ENCODE data around the gene MEF2B. TPM values are rescaled to one million over a fixed set of nuclear protein-coding genes. Genes with fewer than 3 reads are reported as not detected.

Gene MEF2B
- polyA plus RNA-seq, 1 donor from 2014 or later: 0.22 TPM

GRCh38 chr19:19142347-19142746 is 27.7 kb downstream of the MEF2B start:
- Histone ChIP-seq H3F3A (ENCODE audit: insufficient read depth, low read length, poor library complexity, severe bottlenecking) (no peaks in the 10 kb centered on the region), H4K20me1 (ENCODE audit: insufficient read depth) (no peaks in the 10 kb centered on the region), H3K36me3 (ENCODE audit: insufficient read depth, low read length) (no peaks in the 10 kb centered on the region), H3K79me2 (replicated peaks; ENCODE audit: insufficient read depth, low read length) (no peaks in the 10 kb centered on the region), H3K9me2 (ENCODE audit: insufficient read depth, low read length) (no peaks in the 10 kb centered on the region), H3K9me3 (ENCODE audit: low read length) (no peaks in the 10 kb centered on the region), H2AFZ (ENCODE audit: low read depth, low read length) (no peak overlapping the region), H3K27me3 (ENCODE audit: insufficient read depth, low read depth, low read length) (peaks cover 2% of the 10 kb centered on the region), H3K9ac (ENCODE audit: low read length) (no peak overlapping the region), H3K4me3 (ENCODE audit: low read length) (no peak overlapping the region), H3K4me2 (ENCODE audit: low read length) (no peak overlapping the region), H3K27ac (ENCODE audit: low read length) (no peak overlapping the region)
- no peak for TF ChIP-seq RAD21 (conservative IDR thresholded peaks at IDR 0.05)
- TF ChIP-seq TAF1 (IDR thresholded peaks at IDR 0.05; ENCODE audit: low read depth): no peak
- no peak for TF ChIP-seq CTCF (IDR thresholded peaks at IDR 0.05; ENCODE audit: poor library complexity, severe bottlenecking)
- TF ChIP-seq SMC3 (conservative IDR thresholded peaks at IDR 0.05; ENCODE audit: poor library complexity): no peak

GRCh38 chr19:19140476-19140875 is 29.6 kb downstream of the MEF2B start:
- H3K9me3 ChIP-seq (ENCODE audit: low read length): no peaks in the 10 kb centered on the region
- H3K4me3 ChIP-seq (ENCODE audit: low read length): no peak overlapping the region
- H3K9ac ChIP-seq (ENCODE audit: low read length): no peak overlapping the region
- no peaks in the 10 kb centered on the region for H3K79me2 ChIP-seq (replicated peaks; ENCODE audit: insufficient read depth, low read length)
- no peak overlapping the region for H3K4me2 ChIP-seq (ENCODE audit: low read length)
- no peaks in the 10 kb centered on the region for H3K36me3 ChIP-seq (ENCODE audit: insufficient read depth, low read length)
- H3F3A ChIP-seq (ENCODE audit: insufficient read depth, low read length, poor library complexity, severe bottlenecking): no peaks in the 10 kb centered on the region
- H4K20me1 ChIP-seq (ENCODE audit: insufficient read depth): no peaks in the 10 kb centered on the region
- H2AFZ ChIP-seq (ENCODE audit: low read depth, low read length): no peak overlapping the region
- no peak for TF ChIP-seq REST (IDR thresholded peaks at IDR 0.05; ENCODE audit: borderline replicate concordance)
- TF ChIP-seq EP300 (conservative IDR thresholded peaks at IDR 0.05; ENCODE audit: poor library complexity, severe bottlenecking): no peak
- TF ChIP-seq MXI1 (conservative IDR thresholded peaks at IDR 0.05; ENCODE audit: poor library complexity, severe bottlenecking): no peak
- TF ChIP-seq EZH2 (IDR thresholded peaks at IDR 0.05; ENCODE audit: borderline replicate concordance, insufficient read depth, low read length, poor library complexity, severe bottlenecking): no peak
- TF ChIP-seq RAD21 (conservative IDR thresholded peaks at IDR 0.05): no peak
- H3K27ac ChIP-seq (ENCODE audit: low read length): no peak overlapping the region
- no peaks in the 10 kb centered on the region for H3K9me2 ChIP-seq (ENCODE audit: insufficient read depth, low read length)
- H3K27me3 ChIP-seq (ENCODE audit: insufficient read depth, low read depth, low read length): peaks cover 2% of the 10 kb centered on the region

- H3F3A ChIP-seq (ENCODE audit: insufficient read depth, low read length, poor library complexity, severe bottlenecking): no peaks in the 10 kb centered on the region
- H3K4me3 ChIP-seq (ENCODE audit: low read length): no peak overlapping the region
- no peaks in the 10 kb centered on the region for H4K20me1 ChIP-seq (ENCODE audit: insufficient read depth)
- no peak overlapping the region for H3K4me2 ChIP-seq (ENCODE audit: low read length)
- no peaks in the 10 kb centered on the region for H3K79me2 ChIP-seq (replicated peaks; ENCODE audit: insufficient read depth, low read length)
- H3K27me3 ChIP-seq (ENCODE audit: insufficient read depth, low read depth, low read length): peaks cover 2% of the 10 kb centered on the region
- no peaks in the 10 kb centered on the region for H3K36me3 ChIP-seq (ENCODE audit: insufficient read depth, low read length)
- no peaks in the 10 kb centered on the region for H3K9me3 ChIP-seq (ENCODE audit: low read length)
- no peak for TF ChIP-seq MXI1 (conservative IDR thresholded peaks at IDR 0.05; ENCODE audit: poor library complexity, severe bottlenecking)
- TF ChIP-seq EZH2 (IDR thresholded peaks at IDR 0.05; ENCODE audit: borderline replicate concordance, insufficient read depth, low read length, poor library complexity, severe bottlenecking): no peak
- TF ChIP-seq CTCF (IDR thresholded peaks at IDR 0.05; ENCODE audit: poor library complexity, severe bottlenecking): no peak
- TF ChIP-seq RAD21 (conservative IDR thresholded peaks at IDR 0.05): no peak
- no peak for TF ChIP-seq REST (IDR thresholded peaks at IDR 0.05; ENCODE audit: borderline replicate concordance)
- no peak for TF ChIP-seq TAF1 (IDR thresholded peaks at IDR 0.05; ENCODE audit: low read depth)
- TF ChIP-seq SMC3 (conservative IDR thresholded peaks at IDR 0.05; ENCODE audit: poor library complexity): no peak
- no peak for TF ChIP-seq EP300 (conservative IDR thresholded peaks at IDR 0.05; ENCODE audit: poor library complexity, severe bottlenecking)
- no peak for TF ChIP-seq POLR2AphosphoS5 (IDR thresholded peaks at IDR 0.05)
- H3K9me2 ChIP-seq (ENCODE audit: insufficient read depth, low read length): no peaks in the 10 kb centered on the region
- no peak overlapping the region for H2AFZ ChIP-seq (ENCODE audit: low read depth, low read length)
- no peak overlapping the region for H3K27ac ChIP-seq (ENCODE audit: low read length)
- no peak overlapping the region for H3K9ac ChIP-seq (ENCODE audit: low read length)
Measured at GRCh38 chr19:19139876-19140229, 30.2 kb downstream of the MEF2B start.
